ENCODE results near the gene ZNF207. TPM values are rescaled to one million over a fixed set of nuclear protein-coding genes. Genes with fewer than 3 reads are reported as not detected.

Gene ZNF207
- total and polyA plus RNA-seq, 10 of the 15 experiments (the other 5 are each of a cell fraction or from before 2014, with no cell fraction given) = 156 to 348 (median 205) TPM

GRCh38 chr17:32323046-32323445 is 26.9 kb upstream of the ZNF207 start:
- CTCF ChIA-PET = interaction anchor here (0.7 to 2.0 kb wide), 2 partner anchors 70 to 119 kb away, joined by 5 to 6 read pairs; no protein-coding TSS in a partner anchor
- H3K79me2 ChIP-seq (ENCODE audit: control insufficient read depth, insufficient read depth, low read length) = no peaks in the 10 kb centered on the region
- no peaks in the 10 kb centered on the region for H4K20me1 ChIP-seq (ENCODE audit: control insufficient read depth, insufficient read depth)
- no peak overlapping the region for H3K4me2 ChIP-seq (ENCODE audit: control insufficient read depth, insufficient read depth)
- RAD21 ChIA-PET (ENCODE audit: unreplicated experiment) = interaction anchor here (1.0 to 1.3 kb wide), 2 partner anchors 67 to 554 kb away, joined by 3 read pairs; partner anchors contain the start of gene MYO1D
- H3K4me1 ChIP-seq (ENCODE audit: control insufficient read depth, insufficient read depth, low read length) = peaks cover 7% of the 10 kb centered on the region
- WGBS (ENCODE audit: insufficient coverage, insufficient replicate concordance, low lambda C conversion rate, missing lambda C conversion rate) = 95% methylated on average over 10 of the region's 10 CpGs
- no peaks in the 10 kb centered on the region for H3K9me3 ChIP-seq (replicated peaks; ENCODE audit: control insufficient read depth, insufficient read depth, low read length)
- no peak overlapping the region for H3K4me3 ChIP-seq
- BruUV-seq (replicated peaks) = no TSS peak
- ATAC-seq (no peak), DNase-seq (ENCODE audit: low read depth, low spot score) (no peak), FAIRE-seq (no peak)
- H3K9ac ChIP-seq (ENCODE audit: control insufficient read depth, insufficient read depth, low read length) = no peak overlapping the region
- no peak overlapping the region for H2AFZ ChIP-seq (ENCODE audit: control insufficient read depth, low read depth, low read length)
- no peak for TF ChIP-seq BHLHE40 (IDR thresholded peaks at IDR 0.05; ENCODE audit: borderline replicate concordance in 1 of 2, low read depth in 2 of 2, low read length in 1 of 2)
- TF ChIP-seq RAD21 (IDR thresholded peaks at IDR 0.05; ENCODE audit: insufficient read depth, low read depth, low read length) = no peak
- TF ChIP-seq, protein P1, sequence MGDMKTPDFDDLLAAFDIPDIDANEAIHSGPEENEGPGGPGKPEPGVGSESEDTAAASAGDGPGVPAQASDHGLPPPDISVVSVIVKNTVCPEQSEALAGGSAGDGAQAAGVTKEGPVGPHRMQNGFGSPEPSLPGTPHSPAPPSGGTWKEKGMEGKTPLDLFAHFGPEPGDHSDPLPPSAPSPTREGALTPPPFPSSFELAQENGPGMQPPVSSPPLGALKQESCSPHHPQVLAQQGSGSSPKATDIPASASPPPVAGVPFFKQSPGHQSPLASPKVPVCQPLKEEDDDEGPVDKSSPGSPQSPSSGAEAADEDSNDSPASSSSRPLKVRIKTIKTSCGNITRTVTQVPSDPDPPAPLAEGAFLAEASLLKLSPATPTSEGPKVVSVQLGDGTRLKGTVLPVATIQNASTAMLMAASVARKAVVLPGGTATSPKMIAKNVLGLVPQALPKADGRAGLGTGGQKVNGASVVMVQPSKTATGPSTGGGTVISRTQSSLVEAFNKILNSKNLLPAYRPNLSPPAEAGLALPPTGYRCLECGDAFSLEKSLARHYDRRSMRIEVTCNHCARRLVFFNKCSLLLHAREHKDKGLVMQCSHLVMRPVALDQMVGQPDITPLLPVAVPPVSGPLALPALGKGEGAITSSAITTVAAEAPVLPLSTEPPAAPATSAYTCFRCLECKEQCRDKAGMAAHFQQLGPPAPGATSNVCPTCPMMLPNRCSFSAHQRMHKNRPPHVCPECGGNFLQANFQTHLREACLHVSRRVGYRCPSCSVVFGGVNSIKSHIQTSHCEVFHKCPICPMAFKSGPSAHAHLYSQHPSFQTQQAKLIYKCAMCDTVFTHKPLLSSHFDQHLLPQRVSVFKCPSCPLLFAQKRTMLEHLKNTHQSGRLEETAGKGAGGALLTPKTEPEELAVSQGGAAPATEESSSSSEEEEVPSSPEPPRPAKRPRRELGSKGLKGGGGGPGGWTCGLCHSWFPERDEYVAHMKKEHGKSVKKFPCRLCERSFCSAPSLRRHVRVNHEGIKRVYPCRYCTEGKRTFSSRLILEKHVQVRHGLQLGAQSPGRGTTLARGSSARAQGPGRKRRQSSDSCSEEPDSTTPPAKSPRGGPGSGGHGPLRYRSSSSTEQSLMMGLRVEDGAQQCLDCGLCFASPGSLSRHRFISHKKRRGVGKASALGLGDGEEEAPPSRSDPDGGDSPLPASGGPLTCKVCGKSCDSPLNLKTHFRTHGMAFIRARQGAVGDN (IDR thresholded peaks at IDR 0.05) = no peak
- TF ChIP-seq SP1 (IDR thresholded peaks at IDR 0.05; ENCODE audit: low read depth, low read length) = no peak
- TF ChIP-seq ZBED1 (IDR thresholded peaks at IDR 0.05; ENCODE audit: borderline replicate concordance) = no peak
- TF ChIP-seq PKNOX1 (IDR thresholded peaks at IDR 0.05) = no peak
- TF ChIP-seq, protein P2, sequence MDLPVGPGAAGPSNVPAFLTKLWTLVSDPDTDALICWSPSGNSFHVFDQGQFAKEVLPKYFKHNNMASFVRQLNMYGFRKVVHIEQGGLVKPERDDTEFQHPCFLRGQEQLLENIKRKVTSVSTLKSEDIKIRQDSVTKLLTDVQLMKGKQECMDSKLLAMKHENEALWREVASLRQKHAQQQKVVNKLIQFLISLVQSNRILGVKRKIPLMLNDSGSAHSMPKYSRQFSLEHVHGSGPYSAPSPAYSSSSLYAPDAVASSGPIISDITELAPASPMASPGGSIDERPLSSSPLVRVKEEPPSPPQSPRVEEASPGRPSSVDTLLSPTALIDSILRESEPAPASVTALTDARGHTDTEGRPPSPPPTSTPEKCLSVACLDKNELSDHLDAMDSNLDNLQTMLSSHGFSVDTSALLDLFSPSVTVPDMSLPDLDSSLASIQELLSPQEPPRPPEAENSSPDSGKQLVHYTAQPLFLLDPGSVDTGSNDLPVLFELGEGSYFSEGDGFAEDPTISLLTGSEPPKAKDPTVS (IDR thresholded peaks at IDR 0.05; ENCODE audit: low read depth, low read length) = no peak
- TF ChIP-seq TCF12 (IDR thresholded peaks at IDR 0.05; ENCODE audit: low read depth, low read length) = no peak
- TF ChIP-seq EGR1 (IDR thresholded peaks at IDR 0.05; ENCODE audit: borderline replicate concordance in 1 of 2, low read depth in 2 of 2, low read length in 2 of 2) = no peak
- TF ChIP-seq, protein P3, sequence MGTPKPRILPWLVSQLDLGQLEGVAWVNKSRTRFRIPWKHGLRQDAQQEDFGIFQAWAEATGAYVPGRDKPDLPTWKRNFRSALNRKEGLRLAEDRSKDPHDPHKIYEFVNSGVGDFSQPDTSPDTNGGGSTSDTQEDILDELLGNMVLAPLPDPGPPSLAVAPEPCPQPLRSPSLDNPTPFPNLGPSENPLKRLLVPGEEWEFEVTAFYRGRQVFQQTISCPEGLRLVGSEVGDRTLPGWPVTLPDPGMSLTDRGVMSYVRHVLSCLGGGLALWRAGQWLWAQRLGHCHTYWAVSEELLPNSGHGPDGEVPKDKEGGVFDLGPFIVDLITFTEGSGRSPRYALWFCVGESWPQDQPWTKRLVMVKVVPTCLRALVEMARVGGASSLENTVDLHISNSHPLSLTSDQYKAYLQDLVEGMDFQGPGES (IDR thresholded peaks at IDR 0.05) = no peak
- no peak for TF ChIP-seq CTCF (IDR thresholded peaks at IDR 0.05 in 2 of 3, conservative IDR thresholded peaks at IDR 0.05 in 1 of 3; ENCODE audit: control insufficient read depth in 2 of 3, extremely low read depth in 1 of 3, insufficient read depth in 1 of 3, low read depth in 3 of 3, low read length in 3 of 3)
- no peak for TF ChIP-seq SMAD5 (IDR thresholded peaks at IDR 0.05; ENCODE audit: low read depth)
- POLR2A ChIA-PET = interaction anchor here (0.6 kb wide), 2 partner anchors 17 to 131 kb away, joined by 3 read pairs; no protein-coding TSS in a partner anchor
- SMC1A ChIA-PET (ENCODE audit: uncharacterized antibody, unreplicated experiment) = interaction anchor here (1.1 to 1.3 kb wide), 4 partner anchors 18 to 121 kb away, joined by 3 read pairs; partner anchors contain the start of gene PSMD11
- H3K36me3 ChIP-seq (ENCODE audit: control insufficient read depth in 2 of 2, insufficient read depth in 2 of 2, low read length in 1 of 2) = no peaks in the 10 kb centered on the region
- intact Hi-C loops (cut with micrococcal nuclease; ENCODE audit: unreplicated experiment) (no loop called here), in situ Hi-C loops (cut with MboI) (no loop called here)
- no peaks in the 10 kb centered on the region for H3K27me3 ChIP-seq (replicated peaks in 1 of 2; ENCODE audit: control insufficient read depth in 2 of 2, insufficient read depth in 2 of 2, low read length in 1 of 2)
- H3K27ac ChIP-seq (ENCODE audit: control insufficient read depth, insufficient read depth) = no peak overlapping the region
